Measurements from ENCODE around the gene ZFP30.
"Not testable (repeated sequence)": the region's sequence is repeated elsewhere in the genome, so short reads cannot be mapped to it uniquely, and the experiment has no call there.

ZFP30 gene

DNA sequence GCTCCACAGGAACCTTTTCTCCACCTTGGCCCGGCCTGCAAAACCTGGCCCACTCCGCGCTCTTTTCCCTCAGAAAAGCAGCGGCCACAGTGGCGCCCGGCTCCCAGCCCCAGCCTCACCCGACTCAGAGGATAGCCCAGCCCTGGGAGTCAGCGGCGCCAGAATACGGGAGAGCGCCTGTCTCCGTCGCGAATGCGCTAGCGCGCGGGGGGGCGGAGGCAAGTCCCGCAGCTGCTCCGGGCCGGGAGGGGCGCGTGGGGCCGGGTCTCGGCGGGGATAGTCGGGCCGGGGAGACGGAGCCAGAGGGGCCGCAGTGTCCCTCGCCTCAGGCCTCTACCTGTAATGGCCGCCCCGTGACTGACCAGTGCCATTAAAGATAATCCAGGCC lies at the start of gene ZFP30:
Gene ZFP30, minus strand, starts transcription at position 165 of the 388 bp plus-strand sequence. CDS start 7,643 bp downstream, outside the sequence.
- peak; percentile 40 to 53 for DNase-seq (ENCODE audit: low read depth in 2 of 2, low spot score in 1 of 2)

DNA sequence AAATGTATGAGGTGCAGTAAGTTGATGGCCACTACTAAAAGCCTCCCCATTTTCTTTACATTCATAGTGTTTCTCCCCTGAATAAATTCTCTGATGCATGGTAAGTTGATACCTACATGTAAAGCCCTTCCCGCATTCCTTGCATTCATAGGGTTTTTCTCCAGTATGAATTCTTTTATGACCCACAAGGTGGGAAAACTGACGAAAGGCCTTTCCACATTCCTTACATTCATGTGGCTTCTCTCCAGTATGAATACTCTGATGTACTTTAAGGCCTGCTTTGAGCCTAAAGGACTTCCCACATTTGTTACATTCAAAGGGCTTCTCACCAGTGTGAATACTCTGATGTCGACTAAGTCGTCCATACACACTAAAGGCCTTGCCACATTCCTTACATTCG lies 43.8 kb upstream of the ZFP30 start:
- DNase-seq (ENCODE audit: low read depth in 2 of 2, low spot score in 1 of 2): no peak

DNA sequence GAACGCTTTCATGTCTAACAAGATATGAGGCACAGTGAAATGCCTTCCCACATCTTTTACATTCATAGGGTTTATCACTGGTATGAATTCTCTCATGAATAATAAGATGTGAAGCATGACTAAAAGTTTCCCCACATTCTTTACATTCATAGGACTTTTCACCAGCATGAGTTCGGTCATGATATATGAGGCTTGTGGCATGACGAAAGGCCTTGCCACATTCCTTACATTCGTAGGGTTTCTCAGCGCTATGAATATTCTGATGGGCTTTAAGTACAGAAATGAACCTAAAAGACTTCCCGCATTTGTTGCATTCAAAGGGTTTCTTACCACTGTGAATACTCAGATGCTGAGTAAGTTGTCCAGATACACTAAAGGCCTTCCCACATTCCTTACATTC lies 43.0 kb upstream of the ZFP30 start:
- no peak for DNase-seq (ENCODE audit: low read depth in 2 of 2, low spot score in 1 of 2)

DNA sequence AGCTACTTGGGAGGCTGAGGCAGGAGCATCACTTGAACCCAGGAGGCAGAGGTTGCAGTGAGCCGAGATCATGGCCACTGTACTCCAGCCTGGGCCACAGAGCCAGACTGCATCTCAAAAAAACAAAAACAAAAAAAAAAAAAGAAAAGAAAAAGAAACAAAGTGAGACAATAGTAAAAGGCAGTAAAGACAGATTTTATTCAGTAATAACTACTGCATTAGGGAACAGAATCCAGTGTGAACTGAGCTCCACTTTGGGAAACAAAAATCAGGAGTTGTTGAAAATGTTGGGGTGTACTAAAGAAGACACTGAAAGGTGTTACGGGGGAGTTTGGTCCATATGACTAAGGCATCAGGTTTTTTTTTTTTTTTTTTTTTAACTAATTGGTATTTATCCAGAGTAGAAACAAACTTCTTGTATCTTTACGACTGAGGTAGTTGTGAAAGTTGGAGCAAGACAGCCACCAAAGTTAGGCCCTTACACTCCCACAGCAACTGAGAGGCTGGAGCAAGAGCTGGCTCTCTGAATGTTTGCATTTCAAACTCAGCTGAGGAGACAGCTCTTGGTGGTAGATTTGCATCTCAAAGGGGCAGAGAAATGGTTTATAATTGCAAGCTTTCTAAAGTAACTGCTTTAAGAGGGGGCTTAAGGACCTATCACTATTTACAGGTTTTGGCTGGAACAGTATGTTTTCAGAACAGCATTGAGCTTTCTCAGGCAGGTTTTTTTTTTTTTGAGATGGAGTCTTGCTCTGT lies 40.1 kb upstream of the ZFP30 start:
- no peak for DNase-seq (ENCODE audit: low read depth in 2 of 2, low spot score in 1 of 2)

DNA sequence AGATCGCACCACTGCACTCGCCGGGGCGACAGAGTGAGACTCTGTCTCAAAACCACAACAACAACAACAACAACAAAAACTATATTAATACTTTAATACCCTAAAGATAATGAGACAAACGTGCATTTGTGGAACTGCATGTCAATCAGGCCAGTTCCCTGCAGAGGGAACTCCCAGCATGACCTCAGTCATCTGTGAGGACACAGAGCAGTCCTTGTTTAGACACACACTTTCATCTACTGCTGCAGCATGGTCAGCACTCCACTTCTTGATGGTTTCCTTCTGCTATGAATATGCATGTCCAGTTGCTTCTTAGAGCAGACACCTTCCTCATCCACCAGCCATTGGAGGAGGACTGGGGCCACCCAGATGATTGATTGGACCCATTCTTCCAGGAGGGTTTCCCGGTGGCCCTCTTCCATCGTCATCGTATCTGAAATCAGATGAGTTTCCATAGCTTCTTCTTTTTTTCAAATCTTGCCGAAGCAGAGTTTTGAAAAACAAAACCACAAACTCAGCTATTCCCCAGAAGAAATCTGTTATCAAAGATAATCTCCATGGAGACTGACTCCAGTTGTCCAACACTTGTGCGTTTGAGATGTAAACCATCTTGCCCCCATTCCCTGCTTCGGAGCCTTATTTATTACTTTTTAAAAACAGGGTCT lies 37.8 kb upstream of the ZFP30 start:
- DNase-seq (ENCODE audit: low read depth in 2 of 2, low spot score in 1 of 2): no peak

DNA sequence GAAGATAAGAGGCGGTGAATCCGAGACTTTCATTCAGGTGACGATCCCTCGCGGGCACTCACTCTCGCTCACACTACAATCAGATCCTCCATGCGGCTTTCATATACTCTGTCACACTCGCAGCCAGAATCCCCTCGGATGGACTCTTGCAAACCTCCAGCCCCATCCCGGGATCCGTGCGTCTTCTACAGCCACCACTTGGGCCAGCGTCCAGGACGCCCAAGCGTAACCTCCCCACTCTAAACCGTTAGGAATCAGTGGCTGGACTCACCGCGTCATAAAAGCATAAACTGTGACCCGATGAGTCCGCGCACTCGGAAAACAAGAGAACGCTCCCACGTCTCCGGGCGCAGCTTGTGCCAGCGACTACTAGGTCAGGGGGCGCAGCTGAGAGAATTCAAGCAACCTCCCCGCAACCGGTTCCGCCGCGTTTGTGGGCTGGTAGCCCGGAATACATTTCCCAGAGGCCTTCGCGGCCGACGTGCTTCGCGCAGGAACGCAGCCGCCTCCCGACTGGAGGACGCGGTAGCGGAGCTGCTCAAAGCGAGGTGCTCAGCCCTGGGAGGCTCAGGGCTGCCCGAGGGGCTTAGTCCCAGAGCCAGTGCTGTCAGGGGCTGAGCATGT lies 36.7 kb upstream of the ZFP30 start:
- DNase-seq (ENCODE audit: low read depth in 2 of 2, low spot score in 1 of 2): peak; percentile 57 to 62

DNA sequence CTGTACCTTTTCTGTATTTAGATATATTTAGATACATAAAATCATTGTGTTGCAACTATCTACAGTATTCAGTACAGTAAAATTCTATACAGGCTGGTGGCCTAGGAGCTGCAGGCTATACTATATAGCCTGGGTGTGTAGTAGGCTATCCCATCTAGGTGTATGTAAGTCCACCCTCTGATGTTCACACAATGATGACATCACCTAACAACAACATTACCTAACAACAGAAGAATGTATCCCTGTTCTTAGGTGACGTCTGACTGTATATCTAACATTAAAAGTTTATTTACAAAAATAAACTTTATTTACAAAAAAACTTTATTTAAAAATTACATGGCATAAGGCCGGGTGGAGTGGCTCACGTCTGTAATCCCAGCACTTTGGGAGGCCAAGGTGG lies 28.3 kb upstream of the ZFP30 start:
- no peak for DNase-seq (ENCODE audit: low read depth in 2 of 2, low spot score in 1 of 2)

DNA sequence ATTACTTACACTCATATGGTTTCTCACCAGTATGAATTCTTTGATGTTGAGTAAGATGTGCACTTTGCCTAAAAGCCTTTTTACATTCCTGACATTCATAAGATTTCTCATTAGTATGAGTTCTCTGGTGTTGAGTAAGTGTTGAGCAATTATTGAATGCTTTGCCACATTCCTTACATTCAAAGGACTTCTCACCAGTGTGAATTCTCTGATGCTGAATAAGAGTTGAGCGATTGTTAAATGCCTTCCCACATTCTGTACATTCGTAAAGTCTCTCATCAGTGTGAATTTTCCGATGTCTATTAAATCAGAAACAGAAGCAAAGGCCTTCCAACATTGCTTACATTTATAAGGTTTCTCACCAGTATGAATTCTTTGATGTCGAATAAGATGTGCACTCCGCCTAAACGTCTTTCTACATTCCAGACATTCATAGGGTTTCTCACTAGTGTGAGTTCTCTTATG lies 14.2 kb upstream of the ZFP30 start:
- no peak for DNase-seq (ENCODE audit: low read depth in 2 of 2, low spot score in 1 of 2)

- DNase-seq (ENCODE audit: low read depth in 2 of 2, low spot score in 1 of 2): not testable (repeated sequence)
Observed at GRCh38 chr19:37657157-37657556, 1.9 kb upstream of the ZFP30 start.

- DNase-seq (ENCODE audit: low read depth in 2 of 2, low spot score in 1 of 2): peak; percentile 64 to 65
Observed at GRCh38 chr19:37655689-37656371, 565 bp upstream of the ZFP30 start.

DNA sequence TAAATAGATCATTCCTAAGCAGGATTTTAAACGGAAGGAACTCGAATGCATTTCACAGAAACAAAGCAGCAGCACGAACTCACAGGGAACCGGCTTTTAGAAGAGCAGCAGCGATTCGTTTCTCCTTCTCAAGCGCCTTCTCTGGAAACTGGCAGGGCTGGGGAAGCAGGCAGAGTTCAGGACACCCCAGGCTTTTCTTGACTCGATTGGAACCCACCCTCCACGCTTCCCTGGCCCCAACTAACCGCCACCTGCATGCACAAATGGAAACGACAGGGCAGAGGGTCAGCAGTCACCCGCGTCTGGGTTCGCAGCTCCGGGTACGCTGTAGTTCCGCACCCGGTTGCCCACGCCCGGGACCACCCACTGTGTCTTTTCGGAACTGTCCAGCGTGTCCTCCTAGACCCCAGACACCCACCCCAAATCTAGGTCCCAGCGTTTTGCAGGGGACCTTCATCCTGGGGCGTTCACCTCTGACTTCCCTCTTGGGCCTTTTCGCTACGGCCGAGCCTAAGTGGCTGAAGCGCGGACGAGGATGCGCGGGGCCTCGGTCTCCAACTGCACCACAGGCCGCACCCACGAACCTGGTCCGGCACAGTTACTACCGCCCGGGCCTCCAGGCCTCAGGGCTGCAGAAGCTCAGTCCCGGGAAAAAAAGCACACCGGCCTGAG lies 500 bp downstream of the ZFP30 start:
- peak in 1 of 2 donors; percentile 1 for DNase-seq (ENCODE audit: low read depth in 2 of 2, low spot score in 1 of 2)

- DNase-seq (ENCODE audit: low read depth in 2 of 2, low spot score in 1 of 2): no peak
Observed at GRCh38 chr19:37654118-37654517, 1.1 kb downstream of the ZFP30 start.

GRCh38 chr19:37635076-37636056 lies 19.9 kb downstream of the ZFP30 start:
- DNase-seq (ENCODE audit: low read depth in 2 of 2, low spot score in 1 of 2): no peak

- peak; percentile 33 to 38 for DNase-seq (ENCODE audit: low read depth in 2 of 2, low spot score in 1 of 2)
Observed at GRCh38 chr19:37594982-37595382, 60.3 kb downstream of the ZFP30 start.

DNA sequence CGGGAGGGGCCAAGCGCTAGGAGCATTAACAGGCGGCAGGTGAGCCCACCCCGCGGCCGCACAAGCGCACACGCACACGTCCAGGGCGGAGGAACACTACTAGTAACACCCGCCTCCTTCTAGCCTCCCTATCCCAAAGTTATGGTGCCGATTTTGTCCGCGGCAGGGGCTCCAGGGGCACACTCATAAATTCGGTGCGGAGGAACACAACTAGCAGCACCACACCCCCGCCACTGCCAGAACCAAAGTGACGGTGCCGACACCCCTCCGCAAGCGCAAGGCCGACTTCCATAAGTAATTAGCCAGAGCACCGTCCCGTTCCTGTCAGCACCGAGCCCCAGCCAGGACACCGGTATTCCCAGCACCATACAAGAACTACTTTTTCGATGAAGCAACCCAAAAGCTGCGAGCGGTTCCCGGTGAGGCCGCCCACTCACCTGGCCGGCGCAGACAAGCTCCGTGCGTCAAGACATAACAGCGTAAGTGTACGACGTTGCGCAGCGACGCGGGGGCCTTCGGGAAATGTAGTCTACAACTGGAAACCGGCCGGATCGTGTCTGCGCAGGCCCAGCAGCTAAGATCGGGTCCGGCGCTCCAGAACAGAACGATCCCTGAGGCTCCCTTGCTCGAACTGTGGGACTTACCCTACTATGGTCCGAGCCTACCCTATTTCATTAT lies 60.8 kb downstream of the ZFP30 start, which contains the start of the genes ZNF540 and ZNF571:
Gene ZNF540, plus strand, starts transcription at position 573 of the 678 bp plus-strand sequence. CDS start 3,572 bp downstream, outside the sequence.
Gene ZNF571, minus strand, starts transcription at position 489 of the 678 bp plus-strand sequence. CDS start 8,116 bp downstream, outside the sequence.
- peak; percentile 81 to 86 for DNase-seq (ENCODE audit: low read depth in 2 of 2, low spot score in 1 of 2)

DNA sequence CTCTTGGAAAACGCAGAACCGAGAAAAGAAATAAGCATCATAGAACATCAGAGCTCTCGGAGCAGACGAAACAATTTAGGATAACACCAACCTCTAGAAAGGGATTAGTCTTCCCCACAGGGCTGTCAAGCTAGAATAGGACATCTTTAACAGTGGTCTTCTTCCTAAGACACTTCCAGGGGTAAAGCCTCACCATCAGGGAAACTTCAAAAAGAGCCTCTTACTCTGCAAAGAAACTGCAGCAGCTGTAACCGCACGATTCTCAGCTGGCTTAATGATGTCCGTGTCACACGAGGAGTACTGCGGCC lies 61.3 kb downstream of the ZFP30 start:
- no peak for DNase-seq (ENCODE audit: low read depth in 2 of 2, low spot score in 1 of 2)

DNA sequence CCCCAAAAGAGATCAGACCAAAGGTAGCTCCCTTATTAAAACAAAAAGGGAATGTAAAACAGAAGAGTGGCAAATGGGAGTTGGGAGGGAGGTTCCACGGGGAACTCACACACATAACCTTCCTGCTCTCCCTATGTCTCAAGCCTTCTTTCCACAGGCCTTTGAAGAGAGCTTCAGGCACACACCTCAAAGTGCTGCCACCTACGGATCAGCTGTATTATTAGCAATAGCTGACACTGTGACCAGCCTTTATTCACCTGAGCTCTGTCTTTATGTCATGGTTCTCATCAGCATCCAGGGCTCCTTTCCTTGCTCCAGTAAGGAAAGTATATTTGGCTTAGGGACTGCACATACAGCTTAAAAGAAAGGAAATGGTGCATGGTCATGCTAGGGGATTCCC lies 71.9 kb downstream of the ZFP30 start:
- no peak for DNase-seq (ENCODE audit: low read depth in 2 of 2, low spot score in 1 of 2)

- DNase-seq (ENCODE audit: low read depth in 2 of 2, low spot score in 1 of 2): no peak
Observed at GRCh38 chr19:37572203-37572602, 83.1 kb downstream of the ZFP30 start.

DNA sequence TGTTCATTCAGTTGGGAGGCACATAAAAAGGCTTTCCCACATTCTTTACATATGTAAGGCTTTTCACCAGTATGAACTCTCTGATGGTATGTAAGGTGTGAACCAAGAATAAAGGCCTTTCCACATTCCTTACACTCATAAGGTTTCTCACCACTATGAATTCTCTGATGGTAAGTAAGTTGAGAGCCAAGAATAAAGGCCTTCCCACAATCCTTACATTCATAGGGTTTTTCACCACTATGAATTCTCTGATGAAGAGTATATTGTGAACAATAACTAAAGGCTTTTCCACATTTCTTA lies 89.9 kb downstream of the ZFP30 start:
- no peak for DNase-seq (ENCODE audit: low read depth in 2 of 2, low spot score in 1 of 2)

Data from stimulated activated CD8-positive, alpha-beta memory T cell treated with anti-CD3 and anti-CD28 coated beads, Interleukin-4, amount 100 ng/mL, for 4 hours (primary cell).